ENCODE measurements around the gene FGD2.
A peak's percentile ranks its signal among the peaks of the same experiment; 100 is the strongest.

The FGD2 gene

GRCh38 chr6:37019065-37019450 is 13.6 kb downstream of the FGD2 start:
- no peak for DNase-seq

DNA sequence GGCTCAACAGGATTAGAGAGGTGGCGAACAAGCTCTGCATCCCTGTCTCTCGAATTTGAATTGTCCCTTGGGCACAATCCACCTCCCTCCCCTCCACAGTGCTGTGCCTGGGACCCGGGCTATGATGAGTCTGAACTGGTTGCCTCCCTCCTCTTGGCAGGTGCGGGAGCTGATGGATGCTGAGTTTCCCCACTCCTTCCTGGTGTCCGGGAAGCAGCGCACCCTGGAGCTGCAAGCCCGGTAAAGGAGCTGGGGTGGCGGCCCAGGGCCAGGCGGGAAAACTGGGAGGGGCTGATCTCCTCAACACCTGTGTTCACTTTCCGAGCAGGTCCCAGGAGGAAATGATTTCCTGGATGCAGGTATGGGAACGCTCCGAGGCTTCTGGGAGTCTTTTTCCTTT is 14.9 kb downstream of the FGD2 start:
- DNase-seq = no peak

DNA sequence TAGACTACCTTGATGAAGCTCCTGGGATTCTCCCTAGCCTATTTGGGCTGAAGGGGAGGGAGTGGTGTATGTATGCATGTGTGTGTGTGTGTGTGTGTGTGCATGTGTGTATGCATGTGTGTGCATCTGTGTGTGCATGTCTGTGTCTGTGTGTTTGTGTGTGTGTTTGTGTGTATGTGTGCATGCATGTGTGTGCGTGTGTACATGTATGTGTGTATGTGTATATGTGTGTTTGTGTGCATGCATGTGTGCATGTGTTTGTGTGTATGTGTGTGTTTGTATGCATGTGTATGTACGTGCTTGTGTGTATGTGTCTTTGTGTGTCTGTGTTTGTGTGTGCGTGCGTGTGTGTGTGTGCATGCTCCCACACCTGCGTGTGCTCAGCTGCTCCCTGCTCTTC is 15.4 kb downstream of the FGD2 start:
- no peak for DNase-seq

- DNase-seq = peak; percentile 80
Measured at GRCh38 chr6:37021356-37022129, 16.1 kb downstream of the FGD2 start.

DNA sequence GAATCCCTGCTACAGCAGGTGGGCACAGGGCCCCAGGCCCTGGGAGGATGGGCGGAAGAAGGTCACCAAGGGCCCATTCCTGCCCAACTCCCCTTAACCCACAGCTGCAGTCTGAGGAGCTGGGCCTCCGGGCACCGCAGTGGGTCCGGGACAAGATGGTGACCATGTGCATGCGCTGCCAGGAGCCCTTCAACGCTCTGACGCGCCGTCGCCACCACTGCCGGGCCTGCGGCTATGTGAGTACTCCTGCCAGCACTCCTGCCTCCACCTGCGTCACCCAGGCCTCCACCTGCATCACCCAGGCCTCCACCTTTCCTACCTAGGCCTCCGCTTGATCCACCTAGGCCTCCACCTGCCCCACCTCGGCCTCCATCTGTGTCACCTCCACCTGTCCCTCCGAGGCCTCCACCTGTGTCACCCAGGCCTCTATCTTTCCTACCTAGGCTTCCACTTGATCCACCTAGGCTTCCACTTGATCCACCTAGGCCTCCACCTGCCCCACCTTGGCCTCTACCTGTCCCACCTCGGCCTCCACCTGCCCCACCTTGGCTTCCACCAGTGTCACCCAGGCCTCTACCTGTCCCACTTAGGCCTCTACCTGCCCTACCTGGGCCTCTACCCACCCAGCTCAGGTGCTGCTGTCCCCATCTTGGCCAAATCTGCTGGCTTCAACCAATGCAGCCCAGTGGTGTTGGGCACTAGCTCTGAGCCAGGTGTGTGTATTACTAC is 16.8 kb downstream of the FGD2 start:
- peak; percentile 64 for DNase-seq

DNA sequence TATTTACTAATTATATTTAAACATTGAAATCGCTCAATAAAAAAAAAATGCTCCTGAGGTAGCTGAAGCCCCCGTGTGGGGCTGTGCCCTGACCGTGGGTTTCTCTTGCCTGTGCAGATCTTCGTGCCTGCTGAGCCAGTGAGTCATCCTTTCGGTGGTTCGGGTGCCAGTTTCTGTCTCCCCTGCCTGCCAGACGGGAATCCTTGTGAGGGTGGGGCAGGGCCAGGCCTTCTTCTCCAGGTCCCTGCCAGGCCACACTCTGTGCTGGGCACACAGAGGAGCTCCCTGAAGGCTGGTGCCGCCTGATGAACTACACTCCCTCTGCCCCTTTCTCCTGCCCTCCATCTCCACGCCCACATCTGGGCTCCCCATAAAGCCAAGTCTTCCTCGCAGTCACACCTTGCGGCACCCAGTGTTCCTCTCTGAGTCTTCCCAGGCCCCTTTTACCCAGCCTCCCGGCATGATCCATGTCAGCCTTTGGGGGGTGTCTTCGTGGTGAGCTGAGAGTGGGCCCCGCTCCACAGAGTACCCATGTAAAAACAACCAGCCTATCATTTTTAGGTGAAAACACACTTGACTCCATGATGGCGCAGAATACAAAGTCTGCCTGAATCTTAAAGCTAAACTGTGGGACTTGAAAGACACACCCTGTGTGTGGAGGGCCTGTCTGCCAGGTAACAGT is 19.3 kb downstream of the FGD2 start:
- DNase-seq = peak; percentile 77

- no peak for DNase-seq
Measured at GRCh38 chr6:37025621-37026466, 20.4 kb downstream of the FGD2 start.

GRCh38 chr6:37027036-37027720 is 21.7 kb downstream of the FGD2 start:
- no peak for DNase-seq

DNA sequence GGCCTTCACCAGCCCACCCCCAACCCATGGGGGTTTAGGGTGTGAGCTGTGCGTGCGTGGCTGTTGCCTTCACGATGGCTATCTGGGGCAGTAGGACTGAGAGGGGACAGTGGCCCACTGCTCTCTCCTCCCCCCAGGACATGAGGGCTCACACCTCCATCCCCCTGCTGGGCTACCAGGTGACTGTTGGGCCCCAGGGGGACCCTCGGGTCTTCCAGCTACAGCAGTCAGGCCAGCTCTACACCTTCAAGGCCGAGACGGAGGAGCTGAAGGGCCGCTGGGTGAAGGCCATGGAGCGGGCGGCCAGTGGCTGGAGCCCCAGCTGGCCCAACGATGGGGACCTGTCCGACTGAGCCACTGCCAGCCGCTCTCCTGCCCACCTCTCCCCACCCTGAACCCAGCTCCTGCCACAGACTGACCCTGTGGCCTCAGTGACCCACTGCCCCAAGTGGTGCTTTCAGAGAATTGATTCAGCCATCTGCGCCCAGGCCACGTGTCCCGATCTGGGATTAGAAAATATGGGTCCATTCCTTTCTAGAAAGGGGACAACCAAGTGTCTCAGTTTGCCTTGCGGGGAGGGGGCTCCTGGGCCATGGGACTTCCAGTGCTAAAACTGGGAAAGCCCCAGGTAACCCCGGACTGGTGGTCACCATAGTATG is 22.5 kb downstream of the FGD2 start:
- no peak for DNase-seq

GRCh38 chr6:37029249-37029971 is 24.0 kb downstream of the FGD2 start:
- peak; percentile 74 for DNase-seq

- no peak for DNase-seq
Measured at GRCh38 chr6:37030599-37030998, 25.1 kb downstream of the FGD2 start.

DNA sequence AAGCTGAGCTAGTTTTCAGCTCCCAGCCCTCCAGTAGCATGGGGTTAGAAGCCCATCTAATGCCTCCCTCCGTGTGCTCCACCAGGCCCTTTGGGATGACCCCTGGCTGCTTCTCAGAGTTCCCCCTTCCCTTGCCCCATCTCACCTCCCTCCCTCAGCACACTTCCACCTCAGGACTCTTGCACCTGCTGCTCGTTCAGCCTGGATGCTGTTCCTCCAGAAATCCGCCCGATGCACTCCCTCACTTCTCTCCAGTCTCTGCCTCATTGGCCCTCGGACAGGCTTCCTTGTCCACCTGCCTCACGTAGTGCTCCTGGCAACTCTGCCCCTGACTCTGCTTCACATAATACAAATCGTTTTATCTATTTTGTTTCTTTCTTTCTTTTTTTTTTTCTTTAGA is 26.8 kb downstream of the FGD2 start:
- DNase-seq = no peak

DNA sequence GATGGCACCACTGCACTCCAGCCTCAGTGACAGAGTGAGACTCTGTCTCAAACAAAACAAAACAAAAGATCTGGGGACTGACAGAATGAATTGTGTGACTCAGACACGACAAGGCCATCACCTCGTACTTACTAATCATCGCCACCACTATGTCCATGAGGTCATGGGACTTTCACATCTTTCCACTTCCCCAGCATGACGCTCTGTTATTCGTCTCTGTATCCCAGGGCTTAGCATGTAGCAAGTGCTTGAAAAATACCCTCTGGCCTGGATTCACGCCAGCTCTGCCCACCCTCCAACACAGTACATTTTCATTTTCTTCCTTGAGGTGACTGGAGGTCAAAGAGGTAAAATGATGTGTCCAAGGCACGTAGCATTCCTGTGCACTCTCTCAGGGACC is 27.8 kb downstream of the FGD2 start:
- DNase-seq = peak; percentile 52

- no peak for DNase-seq
Measured at GRCh38 chr6:37033819-37034795, 28.7 kb downstream of the FGD2 start.

DNA sequence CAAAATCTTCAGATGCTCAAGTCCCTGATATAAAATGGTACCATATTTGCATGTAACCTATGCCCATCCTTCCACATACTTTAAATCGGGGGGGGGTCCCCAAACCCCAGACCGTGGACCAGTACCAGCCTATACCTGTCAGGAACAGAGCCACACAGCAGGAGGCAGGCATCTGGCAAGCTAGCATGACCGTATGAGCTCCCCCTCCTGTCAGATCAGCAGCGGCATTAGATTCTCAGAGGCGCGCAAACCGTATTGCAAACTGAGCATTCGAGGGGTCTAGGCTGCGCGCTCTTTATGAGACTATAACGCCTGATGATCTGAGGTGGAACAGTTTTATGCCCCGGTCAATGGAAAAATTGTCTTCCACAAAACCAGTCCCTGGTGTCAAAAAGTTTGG is 30.7 kb downstream of the FGD2 start:
- no peak for DNase-seq

- DNase-seq = no peak
Measured at GRCh38 chr6:37038292-37039198, 33.1 kb downstream of the FGD2 start.

DNA sequence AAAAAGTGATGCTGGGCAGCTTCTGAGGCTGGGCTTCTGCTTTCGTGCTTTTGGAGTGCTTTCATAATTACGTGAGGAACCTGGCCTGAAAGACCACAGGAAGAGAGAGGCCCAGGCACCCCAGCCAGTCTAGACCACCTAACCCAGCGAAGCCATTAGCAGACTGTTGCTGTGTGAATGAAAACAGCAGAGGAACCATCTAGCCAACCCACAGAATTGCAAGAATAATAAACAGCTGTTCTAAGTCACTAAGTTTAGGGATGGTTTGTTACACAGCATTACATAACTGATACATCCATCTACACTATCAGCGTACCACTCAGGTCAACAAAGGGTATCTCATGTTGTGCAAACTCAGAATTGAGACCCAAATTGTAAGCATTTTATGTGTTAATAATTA is 34.5 kb downstream of the FGD2 start:
- no peak for DNase-seq

GRCh38 chr6:37041521-37041920 is 36.1 kb downstream of the FGD2 start:
- DNase-seq = no peak

DNA sequence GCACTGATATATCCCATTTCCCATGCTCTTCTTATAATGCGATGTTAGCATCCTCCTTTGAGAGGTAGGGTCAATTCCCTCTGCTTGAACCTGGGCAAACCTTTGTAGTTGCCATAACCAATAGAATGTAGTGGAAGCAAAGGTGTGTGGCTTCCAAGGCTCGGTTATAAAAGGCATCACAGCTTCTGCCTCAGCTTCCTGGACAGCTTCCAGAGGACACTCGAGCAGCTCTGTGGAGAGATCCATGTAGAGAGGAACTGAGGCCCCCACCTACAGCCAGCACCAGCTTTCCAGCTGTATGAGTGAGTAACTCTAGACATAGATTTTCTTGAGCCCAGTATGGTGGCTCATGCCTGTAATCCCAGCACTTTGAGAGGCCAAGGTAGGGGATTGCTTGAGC is 36.7 kb downstream of the FGD2 start:
- DNase-seq = no peak
